ENCODE results near the gene CYP4F22. TPM values are rescaled to one million over a fixed set of nuclear protein-coding genes. Genes with fewer than 3 reads are reported as not detected.
"Not testable (repeated sequence)": the region's sequence is repeated elsewhere in the genome, so short reads cannot be mapped to it uniquely, and the experiment has no call there.

Gene CYP4F22
- total and polyA plus RNA-seq, 2 experiments from 2014 or later = not detected

DNA sequence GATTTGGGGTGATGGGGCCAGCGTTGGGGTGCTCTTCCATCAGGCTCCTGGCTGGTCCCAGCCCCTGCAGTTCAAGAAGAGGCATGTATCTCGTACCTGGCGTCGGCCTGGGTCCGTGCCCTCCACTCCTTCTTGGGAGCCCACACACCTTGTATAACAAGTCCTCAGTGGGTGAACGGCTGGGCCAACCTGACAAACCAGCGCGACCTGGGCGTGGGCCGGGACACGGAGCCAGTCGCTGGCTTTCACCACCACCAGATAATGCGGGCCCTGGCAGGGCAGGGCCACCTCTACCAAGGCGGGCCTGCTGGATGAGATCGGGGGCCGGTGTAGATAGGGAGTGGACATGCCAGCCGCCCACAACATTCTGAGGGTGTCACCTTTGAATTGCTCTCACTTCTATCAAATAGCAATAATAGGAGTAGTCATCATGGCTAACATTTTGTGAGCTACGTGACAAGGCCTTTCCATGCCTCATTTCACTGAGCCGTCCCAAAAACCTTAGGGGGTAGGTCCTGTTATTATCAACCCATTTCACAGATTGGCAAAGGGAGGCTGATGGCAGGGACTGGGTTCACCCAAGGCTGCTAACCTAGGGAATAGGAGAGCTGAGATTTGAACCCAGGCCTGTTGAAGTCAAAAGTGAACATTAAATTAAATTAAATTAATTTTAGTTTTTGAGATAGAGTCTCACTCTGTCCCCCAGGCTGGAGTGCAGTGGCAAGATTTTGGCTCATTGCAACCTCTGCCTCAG is 3.5 kb downstream of the CYP4F22 start:
- Histone ChIP-seq H3K27me3 (replicated peaks; ENCODE audit: insufficient read depth) (peaks cover 32% of the 10 kb centered on the region), H3K9me2 (ENCODE audit: insufficient read depth) (no peaks in the 10 kb centered on the region), H3K9me3 (ENCODE audit: low read depth) (no peaks in the 10 kb centered on the region), H3K79me2 (ENCODE audit: insufficient read depth) (no peaks in the 10 kb centered on the region), H4K20me1 (ENCODE audit: insufficient read depth) (no peaks in the 10 kb centered on the region), H3K4me2 (ENCODE audit: unreplicated experiment) (no peak overlapping the region), H3K9ac (no peak overlapping the region), H2AFZ (no peak overlapping the region), H3F3A (ENCODE audit: insufficient read depth) (no peaks in the 10 kb centered on the region), H3K27ac (no peak overlapping the region), H3K4me3 (no peak overlapping the region), H3K4me1 (ENCODE audit: insufficient read depth) (no peaks in the 10 kb centered on the region), H3K36me3 (ENCODE audit: low read depth) (no peaks in the 10 kb centered on the region)
- WGBS, 2 experiments (ENCODE audit: low coverage in 1 of 2, low lambda C conversion rate in 2 of 2, missing lambda C conversion rate in 2 of 2) = 73 to 74% methylated on average over 19 of the region's 19 CpGs
- in situ Hi-C loops (cut with MboI) = no loop called here
- no peak for DNase-seq
- TF ChIP-seq EZH2 (IDR thresholded peaks at IDR 0.05; ENCODE audit: insufficient read depth, poor library complexity, severe bottlenecking) (no peak), EZH2phosphoT487 (IDR thresholded peaks at IDR 0.05; ENCODE audit: insufficient read depth, low read depth) (no peak)

DNA sequence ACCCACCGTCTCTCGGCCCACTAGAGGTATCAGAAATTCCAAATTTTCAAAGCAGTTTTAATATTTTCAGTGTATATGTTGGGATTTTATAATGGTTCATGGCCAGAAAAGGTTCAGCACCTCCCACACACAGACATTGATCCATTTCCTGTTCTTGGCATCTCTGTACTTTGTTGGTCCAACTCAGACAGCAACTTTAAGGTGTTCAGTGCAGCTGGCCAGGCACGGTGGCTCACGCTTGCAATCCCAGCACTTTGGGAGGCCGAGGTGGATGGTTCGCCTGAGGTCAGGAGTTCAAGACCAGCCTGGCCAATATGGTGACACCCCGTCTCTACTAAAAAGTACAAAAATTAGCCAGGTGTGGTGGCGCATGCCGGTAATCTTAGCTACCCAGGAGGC is 6.9 kb downstream of the CYP4F22 start:
- H3K9ac ChIP-seq; H4K20me1 ChIP-seq (ENCODE audit: insufficient read depth); H3F3A ChIP-seq (ENCODE audit: insufficient read depth); H3K79me2 ChIP-seq (ENCODE audit: insufficient read depth); H3K4me3 ChIP-seq; H3K9me2 ChIP-seq (ENCODE audit: insufficient read depth); H3K27ac ChIP-seq; H3K9me3 ChIP-seq (ENCODE audit: low read depth); DNase-seq; H3K27me3 ChIP-seq (replicated peaks; ENCODE audit: insufficient read depth); H3K4me2 ChIP-seq (ENCODE audit: unreplicated experiment); H3K36me3 ChIP-seq (ENCODE audit: low read depth); in situ Hi-C loops (cut with MboI); H3K4me1 ChIP-seq (ENCODE audit: insufficient read depth); H2AFZ ChIP-seq: not testable (repeated sequence)
- WGBS, 2 experiments (ENCODE audit: low coverage in 1 of 2, low lambda C conversion rate in 2 of 2, missing lambda C conversion rate in 2 of 2) = 63 to 67% methylated on average over 9 of the region's 9 CpGs

DNA sequence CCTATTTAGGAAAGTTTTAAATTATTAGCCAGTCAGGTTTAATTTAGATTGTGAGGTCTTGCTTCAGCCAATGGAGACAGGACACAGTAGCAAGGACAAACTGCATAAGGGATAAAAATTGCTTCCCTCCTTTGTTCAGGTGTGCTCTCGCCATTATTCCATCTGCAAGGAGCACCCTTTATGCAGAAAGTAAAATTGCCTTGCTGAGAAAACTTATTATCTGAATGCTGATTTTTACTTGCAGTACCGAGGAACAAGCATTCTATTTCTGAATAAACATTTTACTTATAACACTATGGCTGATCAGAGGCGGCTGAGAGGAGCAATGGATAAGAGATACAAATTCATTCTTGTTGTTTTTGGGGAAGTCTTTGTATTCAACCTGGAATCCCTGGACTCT is 8.0 kb downstream of the CYP4F22 start:
- Histone ChIP-seq H3K79me2 (ENCODE audit: insufficient read depth) (no peaks in the 10 kb centered on the region), H3K27me3 (replicated peaks; ENCODE audit: insufficient read depth) (no peaks in the 10 kb centered on the region), H3F3A (ENCODE audit: insufficient read depth) (no peaks in the 10 kb centered on the region), H4K20me1 (ENCODE audit: insufficient read depth) (no peaks in the 10 kb centered on the region), H2AFZ (no peak overlapping the region), H3K4me1 (ENCODE audit: insufficient read depth) (no peaks in the 10 kb centered on the region), H3K9ac (no peak overlapping the region), H3K27ac (no peak overlapping the region), H3K9me3 (ENCODE audit: low read depth) (no peaks in the 10 kb centered on the region), H3K9me2 (ENCODE audit: insufficient read depth) (no peaks in the 10 kb centered on the region), H3K4me3 (no peak overlapping the region), H3K4me2 (ENCODE audit: unreplicated experiment) (no peak overlapping the region), H3K36me3 (ENCODE audit: low read depth) (no peaks in the 10 kb centered on the region)
- WGBS, 2 experiments (ENCODE audit: low coverage in 1 of 2, low lambda C conversion rate in 2 of 2, missing lambda C conversion rate in 2 of 2) = 44 to 48% methylated on average over 3 of the region's 3 CpGs
- in situ Hi-C loops (cut with MboI) = no loop called here
- TF ChIP-seq EZH2 (IDR thresholded peaks at IDR 0.05; ENCODE audit: insufficient read depth, poor library complexity, severe bottlenecking) = no peak
- TF ChIP-seq EZH2phosphoT487 (IDR thresholded peaks at IDR 0.05; ENCODE audit: insufficient read depth, low read depth) = no peak
- no peak for DNase-seq

DNA sequence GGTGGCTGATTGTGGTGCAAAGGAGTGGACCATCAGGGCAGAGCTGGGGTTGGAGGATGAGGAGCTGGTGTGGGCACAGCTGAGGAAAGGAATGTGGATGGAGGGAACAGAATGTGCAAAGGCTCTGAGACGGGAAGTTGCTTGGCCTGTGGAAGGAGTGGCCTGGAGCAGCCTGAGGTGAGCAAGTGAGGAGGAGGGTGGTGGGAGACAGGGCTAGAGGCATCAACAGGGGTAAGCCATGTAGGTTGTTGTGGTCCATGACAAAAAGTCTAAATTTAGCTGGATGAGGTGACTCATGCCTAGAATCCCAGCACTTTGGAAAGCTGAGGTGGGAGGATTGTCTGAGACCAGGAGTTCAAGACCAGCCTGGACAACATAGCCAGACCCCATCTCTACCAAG is 9.5 kb downstream of the CYP4F22 start:
- WGBS, 2 experiments (ENCODE audit: low coverage in 1 of 2, low lambda C conversion rate in 2 of 2, missing lambda C conversion rate in 2 of 2) = 16 to 44% methylated on average over 1 of the region's 1 CpG
- in situ Hi-C loops (cut with MboI) = no loop called here
- no peak for DNase-seq
- H3K36me3 ChIP-seq (ENCODE audit: low read depth) = no peaks in the 10 kb centered on the region
- H3K9ac ChIP-seq = no peak overlapping the region
- no peaks in the 10 kb centered on the region for H4K20me1 ChIP-seq (ENCODE audit: insufficient read depth)
- H3K27me3 ChIP-seq (replicated peaks; ENCODE audit: insufficient read depth) = no peaks in the 10 kb centered on the region
- no peaks in the 10 kb centered on the region for H3F3A ChIP-seq (ENCODE audit: insufficient read depth)
- no peak overlapping the region for H3K27ac ChIP-seq
- H3K9me2 ChIP-seq (ENCODE audit: insufficient read depth) = no peaks in the 10 kb centered on the region
- no peak overlapping the region for H2AFZ ChIP-seq
- no peaks in the 10 kb centered on the region for H3K9me3 ChIP-seq (ENCODE audit: low read depth)
- H3K4me3 ChIP-seq = no peak overlapping the region
- no peak overlapping the region for H3K4me2 ChIP-seq (ENCODE audit: unreplicated experiment)
- no peaks in the 10 kb centered on the region for H3K79me2 ChIP-seq (ENCODE audit: insufficient read depth)
- H3K4me1 ChIP-seq (ENCODE audit: insufficient read depth) = no peaks in the 10 kb centered on the region
- TF ChIP-seq EZH2 (IDR thresholded peaks at IDR 0.05; ENCODE audit: insufficient read depth, poor library complexity, severe bottlenecking) (no peak), EZH2phosphoT487 (IDR thresholded peaks at IDR 0.05; ENCODE audit: insufficient read depth, low read depth) (no peak)

Data from GM23248 (cell line).